ENCODE results near the gene NCF4.

The NCF4 gene

DNA sequence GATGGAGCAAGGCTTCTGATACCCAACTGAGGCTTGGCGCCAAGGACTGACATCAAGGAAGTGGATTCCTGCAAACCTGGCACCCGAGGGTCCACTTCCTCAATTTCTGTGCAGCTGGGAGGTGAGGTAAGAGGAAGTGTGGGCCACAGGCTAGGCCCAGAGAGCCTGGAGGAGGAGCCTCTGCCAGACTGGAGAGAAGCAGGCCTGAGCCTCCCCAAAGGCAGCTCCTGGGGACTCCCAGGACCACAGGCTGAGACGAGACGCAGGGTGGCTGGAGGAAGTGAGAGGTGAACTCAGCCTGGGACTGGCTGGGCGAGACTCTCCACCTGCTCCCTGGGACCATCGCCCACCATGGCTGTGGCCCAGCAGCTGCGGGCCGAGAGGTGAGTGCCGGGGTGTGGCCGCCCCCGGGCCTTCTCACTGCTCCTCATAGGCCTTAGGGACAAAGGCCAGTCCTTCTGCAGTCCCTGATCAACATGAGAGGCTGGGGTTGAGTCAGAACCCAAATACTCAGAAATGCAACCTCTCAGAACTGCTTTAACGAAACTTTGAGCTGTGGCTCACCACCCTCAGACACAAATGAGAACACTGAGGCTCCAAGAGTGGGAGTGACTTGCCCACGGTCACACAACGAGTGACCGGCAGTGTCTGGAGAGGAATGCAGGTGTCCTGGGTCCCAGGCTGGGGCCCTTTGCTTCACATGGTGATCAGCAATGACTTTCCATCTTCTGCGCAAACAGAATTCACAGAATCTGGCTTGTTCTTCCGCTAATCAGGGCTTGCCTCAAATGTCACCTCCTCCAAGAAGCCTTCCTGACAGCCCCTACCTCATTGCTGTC is at the start of gene NCF4:
Gene NCF4 (plus strand): TSS at position 186 of the 839 bp plus-strand sequence. CDS start 166 bp downstream, at position 352.
- Mint-ChIP-seq H3K4me1 (ENCODE audit: low read depth) (peaks cover 49% of the 10 kb centered on the region), H3K27me3 (ENCODE audit: low read depth) (no peaks in the 10 kb centered on the region), H3K36me3 (ENCODE audit: low read depth) (peaks cover 26% of the 10 kb centered on the region), H3K27ac (peak within 1 kb of the TSS; percentile 93), H3K9me3 (no peaks in the 10 kb centered on the region), H3K4me3 (peak within 1 kb of the TSS; percentile 76)
- peak; percentile 81 for DNase-seq (ENCODE audit: low spot score)

DNA sequence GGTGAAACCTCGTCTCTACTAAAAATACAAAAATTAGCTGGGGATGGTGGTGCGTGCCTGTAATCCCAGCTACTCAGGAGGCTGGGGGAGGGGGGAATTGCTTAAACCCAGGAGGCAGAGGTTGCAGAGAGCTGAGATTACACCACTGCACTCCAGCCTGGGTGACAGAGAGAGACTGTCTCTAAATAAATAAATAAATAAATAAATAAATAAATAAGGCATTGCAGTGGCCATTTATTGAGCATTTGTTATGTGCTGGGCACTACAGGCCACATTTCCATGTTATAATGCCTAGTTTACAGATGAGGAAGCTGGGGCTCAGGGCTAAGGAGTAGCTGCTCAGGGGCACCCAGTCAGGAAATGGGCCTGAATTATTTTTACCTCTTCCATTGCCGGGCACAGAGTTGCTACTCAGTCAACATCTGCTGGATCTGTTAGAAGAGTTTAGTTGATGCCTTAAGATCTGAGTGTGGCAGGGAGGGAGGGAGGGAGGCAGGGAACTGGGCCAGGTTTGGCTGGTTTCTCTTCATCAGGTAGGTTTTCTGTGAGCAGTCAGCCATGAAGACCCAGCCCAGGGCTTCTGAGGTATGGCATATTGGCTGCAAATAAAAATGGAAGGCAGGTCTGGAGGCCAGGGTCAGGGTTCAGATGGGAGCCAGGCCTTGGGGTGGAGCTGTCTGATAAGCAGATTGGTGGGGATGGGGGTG is 49.6 kb upstream of the NCF4 start:
- H3K27ac Mint-ChIP-seq, result no peak overlapping the region

DNA sequence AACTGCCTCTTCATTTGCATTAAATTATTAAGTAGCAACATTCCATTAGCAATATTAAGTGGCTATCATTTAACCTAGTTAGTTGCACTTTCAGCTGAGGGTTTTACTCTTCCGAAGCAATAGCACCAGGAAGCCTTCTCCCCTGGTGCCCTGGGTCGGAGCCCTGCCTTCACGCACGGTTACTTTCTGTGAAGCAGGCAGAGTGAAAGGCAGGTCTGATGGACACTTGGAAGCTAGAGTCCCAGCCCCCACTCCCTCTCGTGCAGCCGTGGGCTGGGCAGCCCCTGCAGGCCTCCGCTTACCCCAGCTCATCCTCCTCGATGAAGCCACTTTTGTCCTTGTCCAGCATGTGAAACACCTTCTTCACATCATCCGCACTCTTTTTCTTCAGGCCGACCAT is 46.0 kb upstream of the NCF4 start:
- Mint-ChIP-seq H3K36me3 (ENCODE audit: low read depth) (peaks cover 1% of the 10 kb centered on the region), H3K27ac (no peak overlapping the region), H3K4me3 (no peak overlapping the region), H3K27me3 (ENCODE audit: low read depth) (peaks cover 65% of the 10 kb centered on the region), H3K9me3 (no peaks in the 10 kb centered on the region), H3K4me1 (ENCODE audit: low read depth) (peaks cover 1% of the 10 kb centered on the region)
- DNase-seq (ENCODE audit: low spot score), result no peak

More for the DNA sequence above, 49.6 kb upstream of the NCF4 start:
- H3K36me3 Mint-ChIP-seq (ENCODE audit: low read depth), result no peaks in the 10 kb centered on the region
- H3K27me3 Mint-ChIP-seq (ENCODE audit: low read depth), result peaks cover 38% of the 10 kb centered on the region
- H3K4me1 Mint-ChIP-seq (ENCODE audit: low read depth), result peaks cover 6% of the 10 kb centered on the region
- no peak for DNase-seq (ENCODE audit: low spot score)
- no peaks in the 10 kb centered on the region for H3K9me3 Mint-ChIP-seq
- H3K4me3 Mint-ChIP-seq, result no peak overlapping the region

DNA sequence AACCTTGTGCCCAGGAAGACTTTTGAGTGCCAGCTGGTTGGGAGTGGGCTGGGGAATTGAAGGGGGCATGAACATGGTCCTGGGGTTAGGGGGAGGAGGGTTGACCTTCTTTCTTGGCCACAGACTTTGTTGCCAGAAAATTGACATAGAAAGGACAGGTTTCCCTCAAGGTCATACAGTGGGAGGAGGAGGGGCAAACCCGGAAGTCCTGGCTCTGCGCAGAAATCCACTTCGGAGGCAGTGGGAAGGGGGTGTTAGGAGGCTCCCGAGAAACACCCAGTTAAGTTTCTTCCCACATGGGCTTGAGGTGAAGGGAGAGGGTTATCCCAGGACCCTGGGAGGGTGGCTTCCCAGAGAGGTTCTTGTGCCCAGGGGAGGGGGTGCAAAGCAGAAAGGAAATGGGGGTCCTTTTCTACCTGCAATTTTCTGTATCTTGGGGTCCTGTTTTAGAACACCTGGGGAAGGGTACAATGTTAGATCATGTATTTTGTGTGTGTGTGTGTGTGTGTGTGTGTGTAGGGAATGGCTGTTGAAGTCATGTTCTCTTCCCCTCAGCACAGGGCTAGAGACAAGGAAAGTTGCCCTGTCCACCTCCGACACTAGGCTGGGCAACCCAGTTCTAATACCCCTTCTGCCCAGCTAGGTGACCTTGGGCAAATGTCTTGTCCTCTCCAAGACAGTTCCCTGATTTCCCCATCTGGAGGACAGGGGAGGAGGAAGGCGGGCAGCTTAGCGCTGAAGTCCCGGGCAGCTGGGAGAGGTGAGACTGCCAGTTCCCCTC is 45.1 kb upstream of the NCF4 start:
- H3K9me3 Mint-ChIP-seq, result no peaks in the 10 kb centered on the region
- no peak overlapping the region for H3K4me3 Mint-ChIP-seq
- H3K27ac Mint-ChIP-seq, result no peak overlapping the region
- no peak for DNase-seq (ENCODE audit: low spot score)
- H3K4me1 Mint-ChIP-seq (ENCODE audit: low read depth), result peaks cover 1% of the 10 kb centered on the region
- H3K36me3 Mint-ChIP-seq (ENCODE audit: low read depth), result peaks cover 1% of the 10 kb centered on the region
- H3K27me3 Mint-ChIP-seq (ENCODE audit: low read depth), result peaks cover 72% of the 10 kb centered on the region

DNA sequence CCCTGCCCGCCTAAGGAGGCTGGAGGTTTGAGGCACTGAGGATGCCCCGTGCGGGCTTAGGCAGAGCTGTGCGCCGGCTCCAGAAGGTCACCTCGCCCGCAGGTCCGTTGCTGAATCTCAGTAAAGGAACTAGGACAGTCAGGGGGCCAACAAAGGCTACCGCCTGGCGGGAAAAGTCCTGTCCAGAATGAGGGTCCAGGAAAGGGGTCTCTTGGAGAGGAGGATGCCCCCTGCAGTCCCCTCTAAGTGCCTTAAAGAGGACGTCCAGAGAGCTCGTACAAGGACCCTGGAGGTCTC is 44.5 kb upstream of the NCF4 start:
- Mint-ChIP-seq H3K27me3 (ENCODE audit: low read depth) (peaks cover 73% of the 10 kb centered on the region), H3K27ac (no peak overlapping the region), H3K4me1 (ENCODE audit: low read depth) (peaks cover 1% of the 10 kb centered on the region), H3K4me3 (no peak overlapping the region), H3K36me3 (ENCODE audit: low read depth) (peaks cover 1% of the 10 kb centered on the region), H3K9me3 (no peaks in the 10 kb centered on the region)
- no peak for DNase-seq (ENCODE audit: low spot score)

DNA sequence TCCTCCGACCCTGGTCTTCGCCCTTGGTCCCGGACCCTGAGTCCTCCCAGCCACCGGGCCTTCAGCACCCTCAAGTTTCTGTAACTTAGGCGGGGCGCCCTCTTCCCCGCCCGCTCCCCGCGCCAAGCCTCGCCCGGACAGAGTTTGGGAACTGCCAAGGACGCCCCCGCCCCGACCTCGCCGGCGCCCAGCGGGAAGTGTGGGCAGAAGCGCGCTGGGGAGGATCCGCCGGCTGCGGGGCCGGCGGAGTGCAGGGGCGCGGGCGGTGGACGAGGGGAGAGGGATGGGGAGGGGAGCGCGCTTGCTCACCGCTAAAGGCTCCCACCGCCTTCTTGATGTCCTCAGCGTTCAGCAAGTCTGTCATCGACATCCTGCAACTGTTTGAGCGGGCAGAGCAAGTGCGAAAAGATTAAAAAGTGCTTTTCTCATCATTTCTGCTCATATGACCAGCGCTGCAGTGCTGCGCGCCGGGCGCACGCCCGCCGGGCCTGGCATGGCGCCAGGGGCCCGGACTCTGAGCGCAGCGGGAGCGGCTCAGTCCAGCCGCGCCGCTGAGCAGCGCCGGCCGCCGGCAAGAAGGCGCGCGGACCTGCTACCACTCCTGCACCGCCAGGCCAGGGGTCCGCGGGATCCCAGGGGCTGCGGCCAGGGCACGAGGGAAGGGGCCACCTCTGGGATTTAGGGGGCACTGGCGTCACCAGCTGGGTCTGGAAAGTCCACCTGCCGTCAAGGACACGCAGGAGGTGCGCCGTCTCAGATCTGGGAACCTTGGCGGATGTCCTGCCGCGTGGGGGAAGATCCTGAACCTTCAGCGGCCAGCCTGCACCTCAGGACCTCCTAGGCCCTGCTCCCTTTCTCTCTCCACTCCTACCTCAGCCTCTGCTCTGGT is 43.9 kb upstream of the NCF4 start, which contains the start of gene PVALB:
Gene PVALB (minus strand): TSS at position 400 of the 889 bp plus-strand sequence. CDS start 30 bp downstream, at position 370.
- no peak for DNase-seq (ENCODE audit: low spot score)
- Mint-ChIP-seq H3K36me3 (ENCODE audit: low read depth) (peaks cover 1% of the 10 kb centered on the region), H3K27me3 (ENCODE audit: low read depth) (peaks cover 73% of the 10 kb centered on the region), H3K4me3 (no peak within 1 kb of the TSS), H3K4me1 (ENCODE audit: low read depth) (peaks cover 1% of the 10 kb centered on the region), H3K9me3 (no peaks in the 10 kb centered on the region), H3K27ac (no peak within 1 kb of the TSS)

DNA sequence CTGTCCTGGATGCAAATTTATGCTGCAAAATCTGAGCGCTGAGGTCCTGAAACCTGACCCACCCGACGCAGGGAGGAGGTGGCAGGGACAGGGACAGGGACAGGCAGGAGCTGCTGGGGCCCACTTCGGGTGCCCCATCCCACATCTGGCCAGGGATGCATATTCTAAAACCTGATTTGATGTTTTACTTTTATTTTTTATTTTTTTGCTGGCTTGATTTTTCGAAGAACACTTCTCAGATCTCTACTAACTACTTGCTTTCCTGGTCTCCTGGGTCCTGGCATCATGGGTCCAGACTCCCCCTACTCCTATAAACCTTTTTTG is 43.3 kb upstream of the NCF4 start:
- Mint-ChIP-seq H3K4me1 (ENCODE audit: low read depth) (peaks cover 1% of the 10 kb centered on the region), H3K9me3 (no peaks in the 10 kb centered on the region), H3K27ac (no peak overlapping the region), H3K36me3 (ENCODE audit: low read depth) (peaks cover 1% of the 10 kb centered on the region), H3K4me3 (no peak overlapping the region), H3K27me3 (ENCODE audit: low read depth) (peaks cover 71% of the 10 kb centered on the region)
- DNase-seq (ENCODE audit: low spot score), result no peak

DNA sequence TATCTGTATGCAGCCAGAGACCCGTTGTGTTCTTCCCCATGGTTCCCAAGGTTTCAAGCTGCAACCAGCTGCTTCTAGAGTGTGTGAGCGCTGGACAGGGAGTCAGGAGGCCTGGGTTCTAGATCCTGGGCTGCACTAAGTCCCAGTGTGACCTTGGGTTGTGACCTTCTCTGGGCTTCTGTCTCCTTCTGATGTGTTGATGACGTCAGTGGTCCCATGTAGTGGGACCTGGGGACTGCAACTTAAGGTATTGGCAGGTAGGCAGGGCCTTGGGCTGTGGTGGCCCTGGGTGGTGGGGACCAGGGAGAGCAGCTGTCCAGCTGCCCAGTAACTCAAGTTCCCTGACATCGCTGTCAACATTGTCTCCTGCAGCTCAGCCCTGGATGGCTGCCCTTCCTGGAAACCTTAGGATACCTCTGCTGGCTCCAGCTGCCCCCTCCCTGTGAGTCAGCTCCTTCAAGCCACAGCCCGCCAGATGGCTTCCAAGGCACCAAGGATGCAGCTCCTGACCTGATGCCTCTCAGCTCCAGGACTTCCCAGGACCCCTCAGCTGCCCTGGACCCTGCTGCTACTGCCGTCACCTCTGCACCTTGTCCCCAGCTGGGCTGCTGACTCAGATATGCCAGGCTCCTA is 42.7 kb upstream of the NCF4 start:
- DNase-seq (ENCODE audit: low spot score), result no peak
- Mint-ChIP-seq H3K4me3 (no peak overlapping the region), H3K27ac (no peak overlapping the region), H3K27me3 (ENCODE audit: low read depth) (peaks cover 72% of the 10 kb centered on the region), H3K36me3 (ENCODE audit: low read depth) (peaks cover 1% of the 10 kb centered on the region), H3K9me3 (no peaks in the 10 kb centered on the region), H3K4me1 (ENCODE audit: low read depth) (peaks cover 1% of the 10 kb centered on the region)

DNA sequence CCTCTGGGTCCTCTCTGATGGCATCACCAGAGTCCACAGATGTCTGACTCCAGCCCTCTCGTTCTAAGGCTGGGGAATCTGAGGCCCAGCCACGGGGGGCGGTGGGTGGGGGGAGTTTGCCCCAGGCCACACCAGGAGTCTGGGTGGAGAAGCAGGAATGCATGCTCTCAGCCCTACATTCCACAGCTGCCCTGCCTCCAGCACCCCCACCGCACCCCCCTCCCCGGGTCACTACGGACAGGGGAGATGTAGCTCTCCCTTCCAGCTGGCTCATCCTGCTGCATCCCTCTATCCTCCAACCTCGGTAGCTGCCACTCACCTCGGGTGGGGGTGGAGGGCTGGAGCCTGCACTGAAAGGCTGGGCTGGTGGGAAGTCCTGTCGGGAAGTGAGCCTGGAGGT is 41.7 kb upstream of the NCF4 start:
- no peaks in the 10 kb centered on the region for H3K9me3 Mint-ChIP-seq
- H3K4me1 Mint-ChIP-seq (ENCODE audit: low read depth), result peaks cover 1% of the 10 kb centered on the region
- H3K36me3 Mint-ChIP-seq (ENCODE audit: low read depth), result peaks cover 1% of the 10 kb centered on the region
- H3K4me3 Mint-ChIP-seq, result no peak overlapping the region
- H3K27me3 Mint-ChIP-seq (ENCODE audit: low read depth), result peaks cover 68% of the 10 kb centered on the region
- no peak for DNase-seq (ENCODE audit: low spot score)
- no peak overlapping the region for H3K27ac Mint-ChIP-seq

DNA sequence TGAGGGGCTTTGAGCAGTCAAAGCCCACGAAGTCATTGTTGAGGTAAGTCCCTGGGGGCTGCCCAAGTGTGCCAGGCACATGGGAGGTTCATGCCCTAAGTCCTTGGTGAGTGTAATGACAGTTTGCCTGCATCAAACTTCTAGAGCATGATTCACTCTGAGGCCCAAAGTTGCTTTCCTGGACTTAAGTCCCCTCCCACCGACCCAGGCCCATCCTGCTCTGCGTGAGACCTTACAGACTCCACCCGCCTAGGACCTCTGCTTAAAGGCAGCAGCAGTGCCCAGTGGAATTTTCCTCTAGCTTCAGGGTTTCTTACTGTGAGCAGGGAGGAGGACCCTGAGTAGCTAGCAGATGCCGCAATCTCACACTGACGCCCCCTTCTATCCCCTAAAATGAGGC is 38.2 kb upstream of the NCF4 start:
- Mint-ChIP-seq H3K4me3 (no peak overlapping the region), H3K9me3 (no peaks in the 10 kb centered on the region), H3K4me1 (ENCODE audit: low read depth) (no peaks in the 10 kb centered on the region), H3K27me3 (ENCODE audit: low read depth) (peaks cover 39% of the 10 kb centered on the region), H3K36me3 (ENCODE audit: low read depth) (peaks cover 1% of the 10 kb centered on the region), H3K27ac (no peak overlapping the region)
- no peak for DNase-seq (ENCODE audit: low spot score)

DNA sequence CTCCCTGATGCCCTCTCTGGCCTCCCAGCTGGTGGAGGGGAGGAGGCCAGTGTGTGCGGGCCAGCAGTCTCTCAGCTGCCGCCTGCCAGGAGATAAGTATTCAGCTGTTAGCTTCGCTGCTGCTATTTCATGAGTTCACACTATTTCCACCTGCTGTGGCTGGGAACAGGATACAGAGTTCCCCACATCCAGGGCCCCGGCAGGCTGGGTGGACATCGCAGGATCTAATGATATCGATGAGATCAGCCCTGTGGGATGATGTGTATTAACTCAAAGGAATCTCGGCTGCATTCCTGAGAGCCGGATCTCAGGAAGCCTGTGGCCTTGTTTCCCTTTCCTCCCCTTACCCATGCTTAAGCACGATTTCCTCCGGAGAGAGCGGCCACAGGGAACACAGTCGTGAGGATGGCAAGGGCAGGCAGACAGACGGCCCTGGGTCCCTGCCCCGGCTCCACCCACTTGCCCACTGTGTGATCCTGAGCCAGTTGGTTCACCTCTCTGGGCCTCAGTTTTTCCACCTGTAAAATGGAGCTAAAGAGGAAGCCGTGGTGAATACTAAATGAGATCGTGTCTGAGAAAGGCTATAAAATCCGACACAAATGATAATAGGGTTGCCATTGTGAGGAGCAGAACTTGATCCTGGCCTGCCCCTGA is 37.5 kb upstream of the NCF4 start:
- Mint-ChIP-seq H3K4me3 (no peak overlapping the region), H3K27ac (no peak overlapping the region), H3K27me3 (ENCODE audit: low read depth) (peaks cover 32% of the 10 kb centered on the region), H3K4me1 (ENCODE audit: low read depth) (no peaks in the 10 kb centered on the region), H3K9me3 (no peaks in the 10 kb centered on the region), H3K36me3 (ENCODE audit: low read depth) (no peaks in the 10 kb centered on the region)
- no peak for DNase-seq (ENCODE audit: low spot score)

DNA sequence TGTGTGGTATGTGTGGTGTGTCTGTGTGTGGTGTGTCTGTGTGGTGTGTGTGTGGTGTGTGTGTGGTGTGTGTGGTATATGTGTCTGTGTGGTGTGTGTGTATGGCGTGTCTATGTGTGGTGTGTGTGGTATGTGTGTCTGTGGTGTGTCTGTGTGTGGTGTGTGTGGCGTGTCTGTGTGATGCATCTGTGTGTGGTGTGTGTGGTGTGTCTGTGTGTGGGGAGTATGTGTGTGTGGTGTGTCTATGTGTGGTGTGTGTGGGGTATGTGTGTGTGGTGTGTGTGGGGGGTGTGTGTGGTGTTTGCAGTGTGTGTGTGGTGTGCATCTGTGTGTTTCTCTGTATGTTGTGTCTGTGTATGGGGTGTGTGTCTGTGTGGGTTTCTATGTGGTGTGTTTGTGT is 36.2 kb upstream of the NCF4 start:
- H3K27me3 Mint-ChIP-seq (ENCODE audit: low read depth), result peaks cover 20% of the 10 kb centered on the region
- H3K4me3 Mint-ChIP-seq, result no peak overlapping the region
- H3K9me3 Mint-ChIP-seq, result no peaks in the 10 kb centered on the region
- peak overlapping the region; percentile 1 for H3K27ac Mint-ChIP-seq
- no peak for DNase-seq (ENCODE audit: low spot score)
- no peaks in the 10 kb centered on the region for H3K36me3 Mint-ChIP-seq (ENCODE audit: low read depth)
- no peaks in the 10 kb centered on the region for H3K4me1 Mint-ChIP-seq (ENCODE audit: low read depth)

DNA sequence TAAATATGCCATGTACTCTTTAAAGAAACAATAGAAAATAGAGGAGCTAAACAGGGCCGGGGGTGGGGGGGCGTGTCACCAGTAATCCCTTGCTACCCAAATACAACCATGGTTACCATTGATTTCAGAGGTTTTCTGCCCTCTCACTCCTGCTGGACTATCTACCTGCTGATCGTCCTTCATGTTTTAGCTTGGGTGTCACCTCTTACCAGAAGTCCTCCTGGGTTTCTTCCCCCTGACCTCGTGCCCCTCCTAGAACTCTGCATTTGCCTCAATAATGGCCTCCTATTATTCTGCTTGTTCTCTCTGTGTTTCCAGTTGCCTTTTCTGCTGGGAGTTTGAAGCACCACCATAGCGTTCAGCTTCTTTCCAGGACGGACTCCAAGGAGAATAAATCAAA is 34.5 kb upstream of the NCF4 start:
- H3K27me3 Mint-ChIP-seq (ENCODE audit: low read depth), result peaks cover 19% of the 10 kb centered on the region
- peaks cover 8% of the 10 kb centered on the region for H3K4me1 Mint-ChIP-seq (ENCODE audit: low read depth)
- H3K36me3 Mint-ChIP-seq (ENCODE audit: low read depth), result no peaks in the 10 kb centered on the region
- no peaks in the 10 kb centered on the region for H3K9me3 Mint-ChIP-seq
- no peak overlapping the region for H3K4me3 Mint-ChIP-seq
- no peak for DNase-seq (ENCODE audit: low spot score)
- H3K27ac Mint-ChIP-seq, result no peak overlapping the region

Data from T-helper 2 cell treated with Interferon-gamma antibody and Interleukin-4, amounts not matched to agents 5 μg/mL and 100 μg/mL, for 36 hours (primary cell).